A549 treated with GW870086 at 1 μM for 4 hours (cell line): ENCODE measurements around the gene SETD5. TPM values are rescaled to one million over a fixed set of nuclear protein-coding genes. Genes with fewer than 3 reads are reported as not detected.

Experiments used
- total RNA-seq: library from RNA; stranded (reverse); fragments of 200-300 nt; extraction: Qiagen RNA extraction; gene quantifications from 5 replicates; pipeline ENCODE4 v1.2.3, GENCODE V29; 2022; ENCODE audit warnings: low read depth

The SETD5 gene, protein sequence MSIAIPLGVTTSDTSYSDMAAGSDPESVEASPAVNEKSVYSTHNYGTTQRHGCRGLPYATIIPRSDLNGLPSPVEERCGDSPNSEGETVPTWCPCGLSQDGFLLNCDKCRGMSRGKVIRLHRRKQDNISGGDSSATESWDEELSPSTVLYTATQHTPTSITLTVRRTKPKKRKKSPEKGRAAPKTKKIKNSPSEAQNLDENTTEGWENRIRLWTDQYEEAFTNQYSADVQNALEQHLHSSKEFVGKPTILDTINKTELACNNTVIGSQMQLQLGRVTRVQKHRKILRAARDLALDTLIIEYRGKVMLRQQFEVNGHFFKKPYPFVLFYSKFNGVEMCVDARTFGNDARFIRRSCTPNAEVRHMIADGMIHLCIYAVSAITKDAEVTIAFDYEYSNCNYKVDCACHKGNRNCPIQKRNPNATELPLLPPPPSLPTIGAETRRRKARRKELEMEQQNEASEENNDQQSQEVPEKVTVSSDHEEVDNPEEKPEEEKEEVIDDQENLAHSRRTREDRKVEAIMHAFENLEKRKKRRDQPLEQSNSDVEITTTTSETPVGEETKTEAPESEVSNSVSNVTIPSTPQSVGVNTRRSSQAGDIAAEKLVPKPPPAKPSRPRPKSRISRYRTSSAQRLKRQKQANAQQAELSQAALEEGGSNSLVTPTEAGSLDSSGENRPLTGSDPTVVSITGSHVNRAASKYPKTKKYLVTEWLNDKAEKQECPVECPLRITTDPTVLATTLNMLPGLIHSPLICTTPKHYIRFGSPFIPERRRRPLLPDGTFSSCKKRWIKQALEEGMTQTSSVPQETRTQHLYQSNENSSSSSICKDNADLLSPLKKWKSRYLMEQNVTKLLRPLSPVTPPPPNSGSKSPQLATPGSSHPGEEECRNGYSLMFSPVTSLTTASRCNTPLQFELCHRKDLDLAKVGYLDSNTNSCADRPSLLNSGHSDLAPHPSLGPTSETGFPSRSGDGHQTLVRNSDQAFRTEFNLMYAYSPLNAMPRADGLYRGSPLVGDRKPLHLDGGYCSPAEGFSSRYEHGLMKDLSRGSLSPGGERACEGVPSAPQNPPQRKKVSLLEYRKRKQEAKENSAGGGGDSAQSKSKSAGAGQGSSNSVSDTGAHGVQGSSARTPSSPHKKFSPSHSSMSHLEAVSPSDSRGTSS (N-terminal part only)
- 29.6 to 52.7 TPM (median 49.1 TPM) in 5 replicates for total RNA-seq

DNA sequence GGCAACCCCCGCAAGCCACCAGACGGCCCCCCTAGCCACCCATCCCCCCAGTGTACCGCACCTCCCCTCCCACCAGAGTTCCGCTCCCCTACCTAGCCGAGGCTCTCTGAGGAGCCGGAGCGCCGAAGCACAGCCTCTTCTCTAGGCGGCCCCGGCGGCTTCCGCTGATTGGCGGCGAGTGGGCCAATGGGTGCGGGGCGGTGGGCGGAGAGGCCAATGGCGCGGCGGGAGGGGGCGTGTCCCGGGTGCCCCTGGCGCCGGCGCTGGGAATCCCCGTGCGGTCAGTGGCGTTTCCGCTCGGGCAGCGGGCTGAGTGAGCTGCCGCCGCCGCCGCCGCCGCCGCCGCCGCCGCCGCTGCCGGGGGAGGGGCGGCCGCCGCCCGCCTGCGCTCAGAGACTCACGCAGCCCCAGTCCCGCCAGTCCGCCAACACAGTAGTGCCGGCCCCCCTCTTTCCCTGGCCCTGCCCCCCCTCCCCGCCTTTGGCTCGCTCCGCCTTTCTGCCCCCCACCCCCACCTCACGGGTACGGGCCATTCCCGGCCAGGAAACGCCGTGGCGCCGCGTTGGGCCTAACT, at the start of gene SETD5:
SETD5 (plus strand) TSS at position 284 of the 574 bp plus-strand sequence. CDS start 31,324 bp downstream, outside the sequence.

DNA sequence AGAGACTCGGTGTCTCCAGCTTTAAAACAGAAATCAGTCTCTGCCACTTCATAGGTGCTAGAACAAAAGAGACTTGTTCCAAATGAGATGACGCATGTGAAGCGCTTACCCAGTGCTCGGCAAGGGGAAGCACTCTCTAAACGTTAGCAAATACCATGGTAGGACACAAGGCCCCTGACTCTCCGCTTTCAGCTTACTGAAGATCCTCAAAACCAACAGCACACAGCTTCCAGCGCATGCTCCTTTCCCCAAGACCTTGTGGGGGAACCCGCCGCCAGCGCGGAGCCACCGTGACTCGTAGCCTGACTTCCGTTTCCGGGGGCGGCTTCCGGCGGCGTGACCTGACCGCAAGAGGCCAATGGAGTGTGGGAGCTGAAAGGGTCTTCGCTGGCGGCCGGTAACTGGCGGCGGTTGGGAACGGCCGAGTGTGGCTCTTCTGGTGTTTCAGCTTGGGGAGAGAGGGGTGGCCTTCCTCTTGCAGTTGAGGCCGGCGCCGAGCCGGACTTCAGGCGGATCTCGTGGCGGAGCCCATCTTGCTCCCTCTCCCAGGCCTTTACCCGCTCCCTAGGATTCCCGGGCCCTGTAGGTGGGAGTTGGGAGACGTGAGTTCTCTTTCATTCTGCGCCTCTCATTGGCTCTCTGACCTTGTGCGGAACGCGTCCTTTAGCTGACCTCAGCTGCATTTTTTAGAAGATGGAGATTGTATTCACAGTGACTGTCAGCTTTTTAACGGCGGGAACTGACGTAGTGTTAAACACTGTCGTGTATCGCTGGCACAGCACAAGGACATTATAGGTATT, 34.5 kb upstream of the SETD5 start, which contains the start of gene THUMPD3:
THUMPD3 (plus strand) TSS at position 324 of the 800 bp plus-strand sequence. CDS start 2,015 bp downstream, outside the sequence.

Other genes with a start within 250 kb of the SETD5 start
- gene SRGAP3, start 148.0 kb upstream of the SETD5 start, total RNA-seq = 0.30 to 0.69 TPM (median 0.59 TPM) in 5 replicates
- 46.7 to 57.8 TPM (median 53.6 TPM) in 5 replicates for gene THUMPD3, start 34.6 kb upstream of the SETD5 start, total RNA-seq
- 0.06 to 0.30 TPM (median 0.08 TPM) in 5 replicates for gene LHFPL4, start 156.2 kb downstream of the SETD5 start, total RNA-seq